Stimulated activated CD8-positive, alpha-beta memory T cell treated with anti-CD3 and anti-CD28 coated beads, Interleukin-4, amount 100 ng/mL, for 4 hours (primary cell): ENCODE results near the gene KMT2B.

Source experiments
- DNase-seq, 2 donors: peaks; one replicate each; pipeline ENCODE4 v3.0.0-alpha.2; 2020; ENCODE audit warnings: low read depth in 2 of 2, low spot score in 1 of 2

The KMT2B gene

DNA sequence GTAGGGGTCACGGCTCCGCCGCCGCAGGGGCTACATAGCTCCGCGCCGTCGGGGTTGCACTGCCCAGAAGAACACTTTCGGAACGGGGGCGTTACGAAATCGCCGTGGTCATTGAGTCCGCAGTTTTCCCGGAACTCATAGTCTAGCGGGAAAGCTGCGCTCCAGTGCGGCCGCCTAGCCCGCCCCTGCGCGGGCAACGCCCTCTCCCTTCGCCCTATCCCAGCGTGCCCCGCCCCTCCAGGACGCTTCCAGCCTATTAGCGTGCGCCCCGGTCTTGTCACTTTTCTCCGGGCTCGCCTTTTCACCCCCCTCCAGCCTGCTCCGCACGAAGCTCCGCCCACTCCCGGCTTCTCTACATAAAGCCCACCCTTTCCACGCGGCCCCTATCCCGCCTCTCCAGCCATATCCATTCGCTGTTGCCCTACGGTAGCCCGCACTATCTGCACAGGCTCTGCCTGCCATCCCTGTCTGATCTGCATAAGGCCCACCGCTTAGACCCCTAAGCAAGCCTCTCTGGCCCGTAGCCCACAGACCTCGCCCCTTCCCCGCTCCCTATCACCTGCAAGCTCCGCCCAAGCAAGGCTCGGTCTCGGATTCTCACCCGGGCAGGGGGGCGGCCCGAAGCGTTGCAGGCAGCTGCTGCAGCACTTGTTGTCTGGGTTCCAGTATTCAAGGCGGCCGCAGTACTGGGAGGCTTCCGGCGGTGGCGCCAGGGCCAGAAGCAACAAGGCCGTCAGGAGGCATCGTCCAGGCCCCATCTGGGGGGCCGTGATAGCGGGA is 22.8 kb downstream of the KMT2B start:
- DNase-seq = peak; percentile 88 to 91

DNA sequence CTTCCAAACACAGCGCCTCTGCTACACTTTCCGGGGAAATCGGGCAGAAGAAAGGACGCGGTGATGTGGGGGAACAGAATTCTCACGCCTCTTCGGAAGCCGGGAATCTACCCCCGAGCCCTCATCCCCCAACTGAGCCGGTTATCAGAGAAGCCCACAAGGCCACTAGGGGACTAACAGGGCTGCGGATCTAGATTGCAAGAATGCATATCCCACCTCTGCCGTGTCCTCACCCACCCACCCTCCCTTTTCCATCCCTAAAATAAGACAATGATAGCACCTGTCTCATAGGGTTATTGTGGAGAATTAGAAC is 23.4 kb downstream of the KMT2B start:
- no peak for DNase-seq

DNA sequence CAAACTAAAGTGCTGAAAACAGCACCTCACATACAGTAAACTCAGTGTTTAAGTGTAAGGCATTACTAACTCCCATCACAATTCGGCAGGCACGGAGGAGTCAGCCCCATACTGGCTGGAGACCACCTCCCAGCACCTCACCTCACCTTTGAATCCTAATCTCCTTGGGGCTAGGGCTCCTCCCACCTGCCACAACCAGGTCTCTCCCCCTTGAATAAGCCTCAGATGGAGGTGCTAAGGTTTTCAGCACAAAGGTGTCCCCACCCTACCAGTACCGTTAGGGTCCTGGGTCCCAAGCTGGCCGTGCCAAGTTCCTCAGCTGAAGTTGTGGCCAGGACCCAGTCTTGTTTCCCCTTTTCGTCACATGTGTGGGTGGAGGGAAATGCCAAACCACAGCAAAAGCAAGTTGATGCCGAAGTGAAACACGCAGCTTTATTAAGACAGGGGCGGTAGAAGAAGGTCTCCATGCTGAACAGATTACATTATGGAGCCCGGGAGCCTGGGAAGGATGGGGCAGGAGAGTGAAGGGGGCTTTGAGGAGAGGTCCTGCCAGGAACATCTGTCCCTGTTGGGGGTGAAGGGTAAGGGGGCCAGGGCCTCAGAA is 24.4 kb downstream of the KMT2B start, which contains the start of gene IGFLR1:
Gene IGFLR1, minus strand, starts transcription at position 332 of the 604 bp plus-strand sequence. CDS start 1,272 bp downstream, outside the sequence.
- DNase-seq = peak; percentile 32 to 55

DNA sequence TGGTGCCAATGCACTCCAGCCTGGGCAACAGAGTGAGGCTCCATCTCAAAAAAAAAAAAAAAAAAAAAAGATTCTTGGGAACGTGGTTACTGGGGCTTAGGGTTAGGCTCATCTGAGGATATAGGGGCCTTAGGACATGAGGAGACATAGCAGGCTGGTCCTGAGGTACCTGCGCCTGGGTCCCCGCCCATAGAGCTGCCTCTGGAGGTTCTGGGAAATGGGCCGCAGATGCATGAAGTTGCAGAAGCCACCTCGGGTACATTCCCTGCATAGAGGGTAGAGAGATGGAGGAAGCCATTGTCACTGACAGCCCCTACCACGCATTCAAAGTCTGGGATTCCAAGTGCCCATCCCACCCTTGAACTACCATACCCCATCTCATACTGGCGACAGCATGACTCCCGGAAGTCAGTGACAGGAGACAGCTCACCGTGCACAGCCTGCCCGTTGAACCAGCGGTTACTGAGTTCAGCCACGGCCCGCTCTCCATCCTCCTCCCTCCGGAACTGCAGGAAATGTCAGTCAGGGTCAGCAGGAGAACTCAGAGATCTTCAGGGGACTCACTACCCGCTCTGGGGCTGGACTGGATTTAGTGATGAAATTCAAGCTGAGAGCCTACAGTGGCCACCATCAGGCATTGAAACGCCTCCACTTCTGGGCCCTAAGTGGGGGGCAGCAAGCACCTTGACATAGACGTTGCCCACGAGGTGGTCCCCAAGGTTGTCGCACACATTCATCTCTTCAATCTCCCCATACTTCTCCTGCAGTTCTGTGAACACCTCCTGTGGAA is 26.0 kb downstream of the KMT2B start:
- DNase-seq = no peak

DNA sequence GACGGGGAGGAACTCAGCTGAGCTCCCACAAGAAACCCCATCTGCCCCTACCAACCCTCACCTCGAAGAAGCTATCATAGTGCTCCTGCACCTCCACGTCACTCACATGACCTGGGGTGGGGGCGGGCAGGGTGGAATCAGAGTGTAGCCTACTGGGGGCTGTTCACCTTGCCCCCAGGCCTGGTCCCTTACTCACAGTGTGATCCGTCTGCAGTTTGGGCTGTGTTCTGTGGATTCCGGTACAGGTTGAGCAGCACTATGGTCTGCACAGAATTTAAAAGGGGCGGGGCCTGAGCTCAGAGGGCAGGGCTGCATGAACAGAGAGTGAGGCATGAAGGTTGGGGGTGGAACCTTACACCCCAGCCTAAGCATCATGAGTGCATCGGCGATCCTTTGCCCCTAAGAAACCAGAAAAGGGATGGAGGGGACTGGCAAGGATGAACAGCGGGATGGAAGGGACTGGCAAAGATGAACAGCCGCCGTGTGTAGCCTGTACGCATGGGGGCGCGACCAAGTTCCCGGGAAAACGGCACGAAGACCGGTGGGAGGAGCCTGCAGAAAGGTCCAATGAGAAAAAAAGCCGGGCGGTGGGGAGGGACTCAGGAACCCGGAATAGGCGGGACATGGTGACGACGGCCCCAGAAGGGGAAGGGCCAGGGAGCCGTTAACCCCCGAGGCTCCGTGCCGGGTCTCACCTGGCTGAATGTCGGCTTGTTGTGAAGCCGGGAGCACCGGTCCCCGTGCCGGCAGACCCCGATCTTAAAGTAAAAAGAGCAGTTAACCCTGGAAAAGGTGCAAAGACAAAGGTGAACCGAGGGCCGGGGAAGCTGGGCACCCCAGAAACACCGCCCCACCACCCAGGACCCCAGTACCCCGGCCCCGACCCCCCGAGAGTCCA is 26.9 kb downstream of the KMT2B start:
- peak; percentile 86 to 90 for DNase-seq

DNA sequence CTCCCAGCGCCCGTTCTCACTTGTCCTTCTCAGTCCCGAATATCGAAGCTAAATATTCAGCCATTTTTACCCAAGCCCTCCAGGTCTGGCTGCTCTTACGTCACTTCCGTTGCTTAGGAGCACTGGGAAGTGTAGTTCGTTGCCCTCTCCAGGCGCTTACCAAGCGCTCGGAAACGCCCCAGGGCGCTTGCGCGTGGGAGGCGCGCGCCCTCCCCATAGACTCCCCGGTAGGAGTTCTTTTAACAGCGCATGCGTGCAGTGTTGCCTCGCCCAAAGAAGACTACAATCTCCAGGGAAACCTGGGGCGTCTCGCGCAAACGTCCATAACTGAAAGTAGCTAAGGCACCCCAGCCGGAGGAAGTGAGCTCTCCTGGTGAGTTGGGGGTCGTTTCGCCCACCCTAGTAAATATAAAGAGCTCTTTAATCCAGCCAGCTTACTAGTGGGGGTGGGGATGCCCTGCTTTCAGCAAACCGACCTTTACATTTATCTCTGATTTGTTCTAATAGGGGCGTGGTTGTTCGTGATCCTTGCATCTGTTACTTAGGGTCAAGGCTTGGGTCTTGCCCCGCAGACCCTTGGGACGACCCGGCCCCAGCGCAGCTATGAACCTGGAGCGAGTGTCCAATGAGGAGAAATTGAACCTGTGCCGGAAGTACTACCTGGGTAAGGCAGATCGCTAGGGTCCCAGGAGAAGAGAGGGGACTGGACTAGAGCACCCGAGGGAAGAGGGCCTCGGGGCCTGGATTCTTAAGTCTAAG is 27.7 kb downstream of the KMT2B start, which contains the start of the genes PSENEN and U2AF1L4:
Gene PSENEN, plus strand, starts transcription at position 324 of the 759 bp plus-strand sequence. Its CDS starts 280 bp downstream, at position 604.
Gene U2AF1L4, minus strand, starts transcription at position 91 of the 759 bp plus-strand sequence. Its CDS starts 27 bp downstream, at position 64.
- DNase-seq = peak; percentile 84 to 96

DNA sequence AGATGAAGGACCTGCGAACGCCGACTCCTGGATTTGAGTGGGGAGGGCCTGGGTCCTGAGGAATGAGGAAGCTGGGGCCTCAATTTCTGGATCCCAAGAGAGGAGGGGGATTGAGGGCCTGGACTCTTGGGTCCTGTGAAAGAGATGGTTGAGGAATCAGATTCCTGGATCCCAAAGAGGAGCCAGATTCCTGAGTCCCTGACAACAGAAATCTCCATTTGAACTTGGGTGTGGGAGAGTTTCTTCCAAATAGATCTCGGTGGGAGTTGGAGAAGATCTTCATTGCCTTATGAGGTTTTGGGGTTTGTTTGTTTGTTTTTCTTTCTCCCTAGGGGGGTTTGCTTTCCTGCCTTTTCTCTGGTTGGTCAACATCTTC is 28.3 kb downstream of the KMT2B start:
- DNase-seq = no peak

DNA sequence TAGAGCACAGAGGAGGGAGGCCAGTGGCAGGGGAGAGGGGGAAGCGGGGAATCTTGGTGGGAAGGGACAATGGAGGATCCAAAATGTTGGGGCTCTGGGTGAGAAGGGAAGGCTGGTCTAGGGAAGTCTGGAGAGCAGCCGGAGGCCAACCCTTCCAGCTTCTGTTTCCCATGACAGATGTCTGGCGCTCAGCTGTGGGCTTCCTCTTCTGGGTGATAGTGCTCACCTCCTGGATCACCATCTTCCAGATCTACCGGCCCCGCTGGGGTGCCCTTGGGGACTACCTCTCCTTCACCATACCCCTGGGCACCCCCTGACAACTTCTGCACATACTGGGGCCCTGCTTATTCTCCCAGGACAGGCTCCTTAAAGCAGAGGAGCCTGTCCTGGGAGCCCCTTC is 28.7 kb downstream of the KMT2B start:
- no peak for DNase-seq

DNA sequence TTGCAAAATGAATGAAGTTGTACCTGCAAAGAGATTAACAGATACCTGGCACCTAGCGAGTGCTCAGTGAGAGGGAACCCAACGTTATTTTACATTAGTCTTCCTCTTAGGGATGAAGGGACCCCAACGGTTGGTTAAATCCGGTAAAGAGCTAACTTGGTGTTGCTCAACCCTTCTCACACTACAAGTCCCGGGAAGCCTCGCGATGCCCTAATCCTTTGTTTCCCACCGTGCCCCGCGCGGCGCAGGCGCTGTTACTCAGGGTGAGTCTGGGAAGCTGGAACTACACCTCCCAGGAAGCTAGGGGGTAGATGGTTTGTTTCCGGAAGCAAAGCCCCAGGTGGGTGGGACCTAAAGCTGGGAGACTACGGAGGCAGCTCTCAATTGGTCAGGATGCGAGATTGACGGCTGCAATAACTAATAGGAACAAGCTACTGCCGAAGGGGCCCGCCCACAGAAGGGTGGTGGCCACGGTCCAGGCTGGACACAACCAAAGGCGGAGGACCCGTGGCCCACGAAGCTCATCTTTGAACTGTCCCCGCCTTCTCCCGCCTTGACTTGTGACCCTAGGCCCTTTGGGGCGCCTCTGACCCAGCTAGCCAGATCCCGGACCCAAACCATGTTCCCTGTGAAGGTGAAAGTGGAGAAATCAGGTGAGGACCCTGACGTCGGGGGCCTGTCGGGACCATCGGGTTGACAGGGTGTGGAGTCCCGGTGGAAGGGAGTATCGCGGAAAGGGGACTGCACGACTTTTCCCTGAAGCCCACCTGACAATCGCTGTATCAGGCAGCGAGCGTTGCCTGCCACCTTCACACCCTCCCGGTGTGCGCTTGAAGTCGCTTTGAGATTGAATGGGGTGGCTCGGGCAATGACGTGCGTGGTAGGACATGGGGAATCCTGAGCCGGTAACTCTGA is 30.6 kb downstream of the KMT2B start, which contains the start of gene LIN37:
Gene LIN37, plus strand, starts transcription at position 471 of the 915 bp plus-strand sequence. Its CDS starts 149 bp downstream, at position 620.
- DNase-seq = peak; percentile 98

DNA sequence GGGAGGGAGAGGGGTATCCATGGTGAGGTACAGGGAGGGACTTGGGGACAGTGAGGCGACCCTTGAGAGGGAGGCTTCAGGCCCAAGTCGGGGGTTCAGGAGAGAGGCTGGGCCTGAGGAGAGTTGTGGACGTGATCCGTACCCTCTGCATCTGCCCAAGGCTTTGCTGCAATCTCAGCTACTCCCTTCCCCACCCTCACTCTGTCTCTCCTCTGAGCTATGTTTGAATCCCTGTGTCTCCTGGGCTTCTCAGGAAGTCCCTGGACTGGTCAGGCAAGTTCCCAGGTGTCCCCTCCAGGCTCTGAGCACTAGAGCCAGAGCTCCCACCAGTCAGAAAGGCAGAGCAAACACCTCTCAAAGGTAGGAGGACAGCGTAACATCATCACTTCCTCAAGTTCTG is 32.4 kb downstream of the KMT2B start:
- no peak for DNase-seq

DNA sequence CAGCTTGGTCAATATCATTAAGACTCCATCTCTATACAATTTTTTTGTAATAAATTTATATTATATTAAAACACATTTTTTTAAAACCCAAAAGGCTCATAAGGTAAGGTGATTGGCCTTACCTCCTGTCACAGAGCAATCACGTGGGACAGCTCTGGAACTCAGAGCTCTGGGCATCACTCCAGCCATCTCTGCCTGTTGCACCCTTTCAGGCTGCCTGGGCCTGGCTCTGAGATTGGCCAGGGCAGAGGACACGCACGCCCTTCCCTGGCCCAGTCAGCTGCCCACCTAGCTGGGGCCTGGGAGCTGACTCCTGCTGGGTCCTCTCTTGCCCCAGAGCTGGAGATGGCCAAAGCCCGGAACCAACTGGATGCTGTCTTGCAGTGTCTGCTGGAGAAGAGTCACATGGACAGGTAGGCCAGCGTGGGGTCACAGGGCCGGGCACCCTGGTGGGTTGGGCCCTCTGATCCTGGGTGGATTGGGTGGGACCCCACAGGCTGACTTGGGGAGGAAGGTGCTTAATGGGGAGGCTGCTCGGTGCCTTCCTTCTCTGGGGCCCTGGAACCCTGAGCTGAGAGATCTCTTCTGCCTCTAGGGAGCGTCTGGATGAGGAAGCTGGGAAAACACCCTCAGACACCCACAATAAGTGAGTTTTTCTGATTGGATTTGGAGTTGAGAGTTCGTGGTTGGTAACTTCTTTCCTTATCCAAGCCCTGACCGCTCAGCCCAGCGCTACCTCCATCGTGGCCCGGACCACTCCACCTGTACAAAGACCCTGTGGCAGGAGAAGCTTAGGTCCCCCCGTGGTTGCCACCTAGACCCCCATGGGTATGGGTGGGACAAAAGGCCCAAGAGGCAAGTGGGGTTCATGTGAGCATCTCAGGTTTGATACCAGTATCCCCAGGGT is 34.3 kb downstream of the KMT2B start:
- DNase-seq = no peak

DNA sequence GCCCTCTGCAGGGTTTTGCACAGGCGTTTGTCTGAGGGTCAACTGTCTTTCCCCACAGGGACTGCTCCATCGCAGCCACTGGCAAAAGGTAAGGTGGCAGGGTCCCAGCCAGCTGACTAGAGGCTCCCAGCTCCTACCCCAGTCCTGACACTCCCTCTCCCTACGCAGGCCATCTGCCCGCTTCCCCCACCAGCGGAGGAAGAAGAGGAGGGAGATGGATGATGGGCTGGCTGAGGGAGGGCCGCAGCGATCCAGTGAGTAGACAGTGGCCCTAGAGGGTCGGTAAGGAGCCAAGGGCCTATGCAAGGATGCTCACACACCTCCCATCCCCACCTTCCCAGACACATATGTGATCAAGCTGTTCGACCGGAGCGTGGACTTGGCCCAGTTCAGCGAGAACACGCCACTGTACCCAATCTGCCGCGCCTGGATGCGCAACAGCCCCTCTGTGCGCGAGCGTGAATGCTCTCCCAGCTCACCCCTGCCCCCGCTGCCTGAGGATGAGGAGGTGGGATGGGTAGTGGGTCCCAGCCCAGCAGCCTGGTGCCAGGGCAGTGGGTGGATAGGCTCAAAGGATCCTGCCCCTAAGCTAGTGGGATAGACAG is 35.0 kb downstream of the KMT2B start:
- no peak for DNase-seq

DNA sequence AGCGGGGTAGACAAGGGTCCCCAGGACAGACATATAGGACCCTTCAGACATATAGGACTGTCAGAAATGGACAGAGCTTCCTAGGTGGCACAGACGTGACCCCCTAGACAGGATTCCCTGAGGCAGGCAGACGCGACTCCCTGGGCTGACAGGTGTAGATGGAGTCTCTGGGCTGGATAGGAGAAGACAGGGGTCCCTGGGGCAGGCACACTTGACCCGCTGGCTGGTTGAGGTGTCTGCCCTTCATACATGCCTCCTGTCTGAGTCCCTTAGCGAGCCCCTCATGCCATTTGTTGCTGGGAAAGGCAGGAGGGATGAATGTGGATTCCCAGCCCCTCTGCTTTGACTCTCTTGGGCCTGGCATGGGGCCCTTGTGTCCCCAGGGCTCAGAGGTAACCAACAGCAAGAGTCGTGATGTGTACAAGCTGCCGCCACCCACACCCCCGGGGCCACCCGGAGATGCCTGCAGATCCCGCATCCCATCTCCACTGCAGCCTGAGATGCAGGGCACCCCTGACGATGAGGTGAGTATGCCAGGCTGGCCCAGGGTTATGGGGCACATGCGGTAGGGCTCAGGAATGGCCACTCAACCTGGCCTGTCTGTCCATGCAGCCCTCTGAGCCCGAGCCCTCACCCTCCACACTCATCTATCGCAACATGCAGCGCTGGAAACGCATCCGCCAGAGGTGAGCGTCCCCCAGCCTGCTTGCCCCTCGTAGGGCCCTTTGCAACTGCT is 36.0 kb downstream of the KMT2B start:
- DNase-seq = no peak

DNA sequence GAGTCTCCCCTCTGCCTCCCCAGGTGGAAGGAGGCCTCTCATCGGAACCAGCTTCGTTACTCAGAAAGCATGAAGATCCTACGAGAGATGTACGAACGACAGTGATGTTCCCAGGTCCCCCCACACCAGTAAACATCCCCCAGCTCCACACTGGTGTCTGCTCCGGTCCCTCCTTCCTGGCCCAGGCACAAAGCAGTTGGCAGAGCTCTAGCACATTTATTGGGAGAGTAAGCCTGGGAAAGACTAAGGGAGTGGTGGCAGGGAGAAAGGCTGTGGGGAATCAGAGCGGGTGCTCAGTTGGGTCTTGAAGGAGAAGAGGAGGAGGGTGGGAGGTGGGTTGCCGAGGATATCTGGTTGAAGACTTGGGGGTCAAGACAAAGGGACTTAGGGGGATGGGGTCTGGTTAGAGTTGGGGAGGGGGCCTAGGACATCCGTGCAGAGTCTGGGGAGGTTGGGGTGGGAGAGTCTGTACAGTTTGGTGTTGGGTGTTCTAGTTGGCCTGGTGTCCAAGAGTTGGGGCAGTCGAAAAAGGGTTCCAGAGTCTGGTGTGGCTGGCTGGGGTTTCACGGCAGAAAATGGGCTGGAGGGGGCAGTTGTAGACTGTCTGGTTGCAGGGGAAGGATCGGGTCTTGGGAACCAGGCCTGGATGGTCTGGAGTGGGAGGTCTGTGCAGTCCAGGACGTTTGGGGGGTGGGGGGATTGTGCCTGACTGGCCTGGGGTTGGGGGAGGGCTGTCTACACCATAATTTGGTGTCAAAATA is 36.7 kb downstream of the KMT2B start:
- no peak for DNase-seq

DNA sequence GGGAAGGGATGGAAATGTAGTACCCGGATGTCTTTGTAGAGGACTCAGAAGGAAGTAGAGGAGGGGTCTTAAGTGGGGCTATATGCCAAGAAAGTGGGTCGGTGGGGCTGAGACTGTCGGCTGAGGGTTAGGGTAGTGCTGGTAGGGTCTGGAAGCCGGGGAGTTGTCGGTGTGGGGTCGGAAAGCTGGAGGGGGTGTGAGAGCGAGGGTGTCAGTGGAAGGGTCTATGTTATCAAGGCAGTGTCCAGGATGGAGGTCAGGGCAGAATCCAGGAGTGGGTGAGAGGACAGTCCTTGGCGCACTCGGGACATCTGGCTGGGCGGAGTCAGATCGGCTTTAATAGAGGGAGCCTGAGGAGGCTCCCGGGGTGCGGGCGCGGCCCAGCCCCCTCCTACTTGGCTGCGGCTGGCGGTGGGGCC is 37.3 kb downstream of the KMT2B start:
- no peak for DNase-seq
